Activated CD8-positive, alpha-beta memory T cell treated with anti-CD3 and anti-CD28 coated beads for 36 hours (primary cell): ENCODE results near the gene CNST. TPM values are rescaled to one million over a fixed set of nuclear protein-coding genes. Genes with fewer than 3 reads are reported as not detected.
"Not testable (repeated sequence)": the region's sequence is repeated elsewhere in the genome, so short reads cannot be mapped to it uniquely, and the experiment has no call there.

ENCODE experiments used
- CTCF ChIA-PET: fragments of 350-600 bp; sonication (Branson Sonifier 250); formaldehyde crosslinking; loops from one replicate; lab custom pipeline; 2021; ENCODE audit warnings: antibody characterized with exemption; lab: Charles Lee
- POLR2A ChIA-PET: fragments of 350-600 bp; sonication (Branson Sonifier 250); formaldehyde crosslinking; loops from one replicate; lab custom pipeline; 2021; ENCODE audit warnings: antibody characterized with exemption; lab: Charles Lee
- total RNA-seq, 2 experiments: library from RNA; stranded (reverse); gene quantifications; one replicate each; pipeline ENCODE4 v1.2.3, GENCODE V29; 2021

Gene CNST
- total RNA-seq, 2 experiments from 2014 or later = 26.5 to 26.6 TPM

DNA sequence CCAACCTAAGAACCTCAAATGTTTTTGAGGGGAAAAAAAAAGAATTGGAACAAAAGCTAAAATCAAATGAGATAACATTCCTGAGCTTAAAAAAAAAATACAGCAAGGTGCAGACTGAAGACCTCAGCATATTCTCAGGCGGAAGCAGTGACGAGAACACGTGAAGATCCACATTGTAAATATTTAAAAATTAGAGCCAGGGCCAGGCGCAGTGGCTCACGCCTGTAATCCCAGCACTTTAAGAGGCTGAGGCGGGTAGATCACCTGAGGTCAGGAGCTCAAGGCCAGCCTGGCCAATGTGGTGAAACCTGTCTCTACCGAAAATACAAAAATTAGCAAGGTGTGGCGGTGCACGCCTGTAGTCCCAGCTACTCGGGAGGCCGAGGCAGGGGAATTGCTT, 15.9 kb upstream of the CNST start:
- CTCF ChIA-PET = interaction anchor here (1.2 kb wide), 1 partner anchor 17 kb away, joined by 3 read pairs; no protein-coding TSS in a partner anchor

DNA sequence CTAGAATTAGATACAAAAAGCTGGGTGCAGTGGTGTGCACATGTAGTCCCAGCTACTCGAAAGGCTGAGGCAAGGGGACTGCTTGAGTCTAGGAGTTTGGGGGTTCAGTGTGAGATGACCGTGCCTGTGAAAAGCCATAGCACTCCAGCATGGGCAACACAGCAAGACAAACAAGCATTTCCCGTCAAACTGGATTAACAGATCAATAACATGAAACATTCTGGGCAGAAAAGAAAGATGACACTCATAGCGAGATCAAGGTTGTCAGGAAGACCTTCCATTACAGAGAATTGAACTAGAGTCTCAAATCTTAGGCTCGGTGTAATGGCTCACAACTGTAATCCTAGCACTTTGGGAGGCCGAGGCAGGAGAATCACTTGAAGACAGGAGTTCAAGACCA, 14.1 kb upstream of the CNST start:
- ChIA-PET POLR2A (no interaction called here), CTCF (no interaction called here)

More for the DNA sequence above, 15.9 kb upstream of the CNST start:
- POLR2A ChIA-PET = no interaction called here

DNA sequence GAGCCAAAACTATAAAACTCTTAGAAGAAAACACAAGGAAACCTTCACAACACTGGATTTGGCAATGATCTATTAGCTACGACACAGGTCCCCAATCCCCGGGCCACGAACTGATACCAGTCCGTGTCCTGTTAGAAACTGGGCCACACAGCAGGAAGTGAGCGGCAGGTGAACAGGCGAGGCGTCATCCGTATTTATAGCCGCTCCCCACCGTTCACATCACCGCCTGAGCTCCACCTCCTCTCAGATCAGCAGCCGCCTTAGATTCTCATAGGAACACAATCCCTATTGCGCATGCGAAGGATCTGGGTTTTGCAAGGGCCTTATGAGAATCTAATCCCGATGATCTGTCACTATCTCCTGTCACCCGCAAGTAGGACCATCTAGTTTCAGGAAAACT, 12.1 kb upstream of the CNST start:
- ChIA-PET CTCF (no interaction called here), POLR2A (no interaction called here)

DNA sequence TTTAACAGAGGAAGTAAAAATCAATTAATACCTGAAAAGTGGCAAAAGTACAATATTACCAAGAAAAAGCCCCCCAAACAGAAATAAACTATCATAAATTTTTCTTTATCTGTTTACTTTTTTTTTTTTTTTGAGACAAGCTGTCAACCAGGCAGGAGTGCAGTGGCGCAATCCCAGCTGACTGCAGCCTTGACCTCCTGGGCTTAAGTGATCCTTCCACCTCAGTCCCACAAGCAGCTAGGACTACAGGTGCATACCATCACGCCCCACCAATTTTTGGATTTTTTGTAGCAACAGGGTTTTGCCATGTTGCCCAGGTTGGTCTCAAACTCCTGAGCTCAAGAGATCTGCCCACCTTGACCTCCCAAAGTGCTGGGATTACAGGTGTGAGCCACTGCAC, 8.2 kb upstream of the CNST start:
- ChIA-PET POLR2A (interaction anchor here (0.6 kb wide), 1 partner anchor 12 kb away, joined by 3 read pairs; no protein-coding TSS in a partner anchor), CTCF (no interaction called here)

DNA sequence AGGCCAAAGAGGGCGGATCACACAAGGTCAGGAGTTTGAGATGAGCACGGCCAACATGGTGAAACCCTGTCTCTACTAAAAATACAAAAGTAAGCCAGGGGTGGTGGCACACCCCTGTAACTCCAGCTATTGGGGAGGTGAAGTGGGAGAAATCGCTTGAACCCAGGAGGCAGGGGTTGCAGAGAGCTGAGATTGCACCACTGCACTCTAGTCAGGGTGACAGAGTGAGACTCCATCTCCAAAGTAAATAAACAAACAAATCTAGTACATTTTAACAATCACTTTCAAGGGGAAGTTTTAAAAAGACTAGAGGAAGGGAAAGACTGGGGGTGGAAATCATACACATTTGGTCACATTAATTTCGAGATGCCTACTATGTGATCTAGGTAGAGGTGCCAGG, 6.9 kb upstream of the CNST start:
- POLR2A ChIA-PET = no interaction called here
- CTCF ChIA-PET = no interaction called here

DNA sequence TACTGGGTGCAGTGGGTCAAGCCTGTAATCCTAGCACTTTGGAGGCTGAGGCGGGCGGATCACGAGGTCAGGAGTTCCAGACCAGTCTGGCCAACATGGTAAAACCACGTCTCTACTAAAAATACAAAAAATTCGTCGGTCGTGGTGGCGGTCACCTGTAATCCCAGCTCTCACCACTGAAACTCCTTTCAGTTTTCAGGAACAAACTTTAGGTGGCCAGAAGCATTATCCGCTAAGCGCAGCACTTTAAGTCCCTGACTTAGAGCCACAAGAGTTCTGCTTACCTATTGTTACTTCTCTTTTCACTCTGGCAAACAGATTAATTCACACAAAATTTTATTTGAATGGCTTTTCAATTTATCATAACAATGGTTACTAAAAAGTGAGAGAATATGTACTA, 5.4 kb upstream of the CNST start:
- POLR2A ChIA-PET = interaction anchor here (0.5 kb wide), 1 partner anchor 805 kb away, joined by 3 read pairs; no protein-coding TSS in a partner anchor
- CTCF ChIA-PET = not testable (repeated sequence)

DNA sequence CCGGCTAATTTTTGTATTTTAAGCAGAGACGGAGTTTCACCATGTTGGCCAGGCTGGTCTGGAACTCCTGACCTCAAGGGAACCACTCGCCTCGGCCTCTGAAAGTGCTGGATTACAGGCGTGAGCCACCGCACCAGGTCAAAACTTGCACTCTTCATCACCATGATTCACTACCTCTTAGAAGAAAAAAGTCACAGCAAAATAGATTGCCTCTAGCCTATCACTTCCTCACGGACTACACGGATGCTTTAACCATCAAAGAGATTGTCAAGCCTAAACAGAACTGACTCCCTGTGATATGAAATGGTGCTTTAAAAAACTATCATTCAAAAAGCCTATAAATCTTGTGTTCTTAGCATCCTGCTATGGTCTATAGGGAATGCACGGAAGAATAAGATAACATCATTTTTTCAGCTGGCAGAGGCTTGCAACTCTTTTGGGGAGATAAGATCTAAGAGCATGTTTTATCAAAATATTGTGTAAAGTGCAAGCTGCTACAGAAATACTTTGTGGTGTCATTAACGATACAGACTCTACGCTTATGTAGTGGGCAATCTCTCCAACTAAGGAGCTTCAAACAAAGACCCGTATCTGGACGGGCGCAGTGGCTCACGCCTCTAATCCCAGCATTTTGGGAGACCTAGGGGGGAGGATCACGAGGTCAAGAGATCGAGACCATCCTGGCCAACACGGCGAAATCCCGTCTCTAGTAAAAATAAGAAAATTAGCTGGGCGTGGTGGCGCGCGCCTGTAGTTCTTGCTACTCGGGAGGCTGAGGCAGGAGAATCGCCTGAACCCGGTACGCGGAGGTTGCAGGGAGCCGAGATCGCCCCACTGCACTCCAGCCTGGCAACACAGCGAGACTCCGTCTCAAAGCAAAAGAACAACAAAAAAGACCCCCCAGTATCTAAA, 1.2 kb upstream of the CNST start:
- POLR2A ChIA-PET = interaction anchor here (0.6 to 1.0 kb wide), 3 partner anchors 58 to 826 kb away, joined by 3 to 4 read pairs (median 3); partner anchors contain the start of gene SMYD3
- CTCF ChIA-PET = interaction anchor here (0.9 to 1.5 kb wide), 2 partner anchors 65 to 67 kb away, joined by 3 read pairs; no protein-coding TSS in a partner anchor

DNA sequence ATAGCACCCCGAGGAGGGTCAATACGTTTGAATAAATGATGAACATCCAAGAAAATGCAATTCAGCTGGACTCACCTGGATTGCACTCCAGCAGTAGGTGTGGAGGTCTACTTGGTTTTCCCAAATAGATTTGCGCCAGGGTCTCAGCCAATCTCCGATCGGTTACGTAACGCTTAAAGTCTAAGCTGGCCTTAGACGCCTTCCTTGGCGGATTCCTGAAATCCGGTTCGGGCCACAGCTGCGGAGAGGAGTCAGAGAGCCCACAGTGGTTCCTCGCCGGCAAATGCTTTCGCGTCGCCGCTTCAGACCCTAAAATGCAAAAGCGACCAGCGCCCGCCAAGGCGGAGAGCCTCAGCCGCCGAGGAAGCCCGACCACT, 517 bp upstream of the CNST start:
- ChIA-PET CTCF (interaction anchor here (0.9 to 1.5 kb wide), 2 partner anchors 65 to 67 kb away, joined by 3 read pairs; no protein-coding TSS in a partner anchor), POLR2A (interaction anchor here (0.7 to 1.3 kb wide), 4 partner anchors 36 to 60 kb away, joined by 3 to 4 read pairs (median 3); partner anchors contain the start of gene SMYD3)

DNA sequence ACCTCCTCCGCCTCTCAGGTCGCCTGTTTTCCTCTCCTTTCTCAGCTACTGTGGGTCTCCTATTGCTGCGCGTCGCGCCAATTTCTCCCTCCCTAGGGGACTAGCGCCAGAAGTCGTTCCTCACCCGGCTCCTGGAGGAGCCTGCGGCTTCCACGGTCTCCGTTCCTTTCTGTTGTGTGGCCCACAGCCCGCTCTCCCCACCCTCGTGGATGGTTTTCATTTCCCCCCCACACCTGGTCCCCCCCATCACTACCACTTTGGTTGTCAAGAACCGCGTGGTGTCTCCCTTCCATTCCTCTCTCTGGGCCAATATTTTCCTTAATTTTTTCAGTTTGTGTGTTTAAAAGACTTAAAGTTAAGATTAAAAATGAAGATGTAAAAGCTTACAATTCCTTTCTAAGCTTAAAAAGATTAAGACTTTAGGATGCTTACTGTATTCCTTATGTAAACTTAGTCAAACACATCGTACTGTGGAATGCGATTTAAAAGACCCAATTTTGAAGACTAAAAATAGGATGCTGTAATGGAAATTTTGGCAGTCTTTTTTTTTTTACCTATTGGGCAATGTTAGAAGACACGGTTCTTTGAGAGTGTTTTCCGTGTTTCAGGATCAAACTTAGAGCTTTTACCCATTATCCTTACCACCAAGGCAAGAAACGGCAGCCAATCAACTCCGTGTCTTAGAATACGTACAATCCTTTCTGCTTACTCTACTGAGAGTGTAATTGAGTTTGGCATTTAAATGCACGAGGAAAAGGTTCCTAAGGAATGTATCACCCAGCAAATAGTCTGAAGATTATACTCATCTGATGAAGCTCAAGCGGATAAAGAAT, 773 bp downstream of the CNST start:
- ChIA-PET POLR2A (interaction anchor here (0.6 to 1.5 kb wide), 4 partner anchors 35 to 157 kb away, joined by 3 to 5 read pairs (median 4); partner anchors contain the start of genes SCCPDH and SMYD3), CTCF (interaction anchor here (0.8 to 1.2 kb wide), 3 partner anchors 11 to 60 kb away, joined by 3 read pairs; partner anchors contain the start of gene SMYD3)

DNA sequence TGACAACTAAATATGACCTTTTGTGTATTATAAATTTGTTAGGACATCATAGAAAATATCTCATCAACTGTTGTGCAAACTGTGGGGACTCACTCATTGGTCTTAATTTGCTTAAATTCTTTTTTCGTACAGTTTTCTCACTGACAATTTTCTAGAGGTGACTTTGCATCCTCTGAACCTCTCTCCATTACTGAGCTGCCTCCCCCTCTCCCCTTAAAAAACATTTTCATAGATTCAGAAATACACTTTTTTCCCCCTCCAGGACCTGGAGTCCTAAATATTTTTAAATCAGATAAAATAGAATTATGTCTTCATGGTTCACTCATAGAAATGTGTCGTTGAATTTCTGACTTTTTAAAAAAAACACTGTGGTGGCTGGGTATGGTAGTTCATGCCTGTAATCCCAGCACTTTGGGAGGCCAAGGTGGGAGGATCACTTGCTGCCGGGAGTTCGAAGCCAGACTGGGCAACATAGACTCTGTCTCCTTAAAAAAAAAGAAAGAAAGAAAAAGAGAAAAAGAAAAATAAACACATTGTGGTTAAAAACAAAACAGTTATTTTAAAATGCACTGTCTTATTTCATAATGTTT, 1.5 kb downstream of the CNST start:
- ChIA-PET POLR2A (interaction anchor here (0.6 to 1.5 kb wide), 3 partner anchors 61 to 157 kb away, joined by 3 to 5 read pairs (median 4); partner anchors contain the start of genes SCCPDH and SMYD3), CTCF (interaction anchor here (0.8 to 0.9 kb wide), 2 partner anchors 10 to 17 kb away, joined by 3 read pairs; no protein-coding TSS in a partner anchor)

DNA sequence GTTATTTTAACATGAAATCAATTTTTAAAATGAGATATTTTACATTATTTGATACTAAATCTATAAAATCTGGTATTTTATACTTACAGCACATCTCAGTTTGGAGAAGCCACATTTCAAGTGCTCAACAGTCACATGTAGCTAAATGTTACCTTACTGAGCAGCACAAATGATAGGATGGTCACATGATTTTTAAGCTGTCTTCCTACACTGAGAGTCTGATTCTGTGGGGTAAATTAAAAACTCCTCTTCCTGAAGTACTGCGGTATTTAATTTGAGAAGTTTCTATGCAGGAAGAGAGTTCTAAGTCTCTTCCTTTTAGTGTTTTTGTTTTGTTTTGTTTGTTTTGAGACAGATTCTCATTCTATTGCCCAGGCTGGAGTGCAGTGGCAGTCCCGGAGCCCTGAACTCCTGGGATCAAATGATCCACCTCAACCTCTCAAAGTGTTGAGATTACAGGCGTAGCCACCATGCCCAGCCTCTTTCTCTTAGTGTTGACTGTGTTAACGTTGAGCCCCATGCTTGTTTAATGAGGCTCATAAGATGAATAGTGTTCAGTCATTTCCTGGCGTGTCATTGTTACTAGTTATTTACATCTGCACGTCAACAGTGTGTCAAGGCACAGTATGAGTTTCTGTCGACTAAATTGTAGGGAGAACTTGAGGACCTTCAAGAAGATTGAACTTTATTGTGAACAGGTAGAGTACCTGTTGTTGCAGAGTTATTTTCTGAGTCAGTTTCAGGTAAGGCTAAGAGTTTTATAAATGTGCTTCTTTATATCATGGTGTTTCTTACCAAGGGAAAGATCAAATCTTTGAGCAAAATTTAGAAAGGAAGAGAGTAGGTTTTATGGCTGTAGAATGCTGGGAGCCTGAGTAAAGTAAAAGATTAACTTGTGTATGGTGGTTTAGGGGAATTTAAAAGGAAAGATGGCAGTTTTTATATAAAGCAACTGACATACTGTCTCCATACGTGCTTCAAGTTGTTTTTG, 3.3 kb downstream of the CNST start:
- ChIA-PET CTCF (no interaction called here), POLR2A (no interaction called here)

DNA sequence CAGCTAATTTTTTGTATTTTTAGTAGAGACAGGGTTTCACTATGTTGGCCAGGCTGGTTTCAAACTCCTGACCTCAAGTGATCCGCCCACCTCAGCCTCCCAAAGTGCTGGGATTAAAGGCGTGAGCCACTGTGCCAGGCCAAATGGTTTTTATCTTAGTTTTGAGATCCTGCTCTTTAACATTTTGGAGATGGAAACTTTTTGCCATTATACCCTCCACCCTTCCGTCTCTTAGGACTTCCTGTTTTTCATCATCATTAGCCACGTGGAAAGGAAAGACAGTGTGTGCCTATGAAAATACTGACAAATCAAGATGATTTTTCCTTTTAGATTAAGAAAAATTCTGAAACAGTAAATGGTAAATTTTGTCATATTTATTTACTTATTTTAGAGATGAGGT, 5.1 kb downstream of the CNST start:
- POLR2A ChIA-PET, CTCF ChIA-PET: not testable (repeated sequence)

DNA sequence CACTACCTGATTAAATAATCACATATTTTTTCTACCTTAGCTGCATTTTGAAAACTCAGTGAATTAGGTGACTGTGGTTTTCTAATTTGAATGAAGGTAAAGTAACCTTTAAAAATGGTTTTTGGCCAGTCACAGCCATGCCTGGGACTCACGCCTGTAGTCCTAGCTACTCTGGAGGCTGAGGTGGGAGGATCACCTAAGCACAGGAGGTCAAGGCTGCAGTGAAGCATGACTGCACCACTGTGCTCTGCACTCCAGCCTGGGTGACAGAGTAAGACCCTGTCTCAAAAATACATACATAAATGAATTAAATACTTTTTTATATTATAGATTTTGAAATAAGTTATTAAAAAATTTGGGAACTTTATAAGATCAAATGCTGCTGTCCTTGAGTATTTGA, 5.7 kb downstream of the CNST start:
- CTCF ChIA-PET = no interaction called here
- POLR2A ChIA-PET = no interaction called here

DNA sequence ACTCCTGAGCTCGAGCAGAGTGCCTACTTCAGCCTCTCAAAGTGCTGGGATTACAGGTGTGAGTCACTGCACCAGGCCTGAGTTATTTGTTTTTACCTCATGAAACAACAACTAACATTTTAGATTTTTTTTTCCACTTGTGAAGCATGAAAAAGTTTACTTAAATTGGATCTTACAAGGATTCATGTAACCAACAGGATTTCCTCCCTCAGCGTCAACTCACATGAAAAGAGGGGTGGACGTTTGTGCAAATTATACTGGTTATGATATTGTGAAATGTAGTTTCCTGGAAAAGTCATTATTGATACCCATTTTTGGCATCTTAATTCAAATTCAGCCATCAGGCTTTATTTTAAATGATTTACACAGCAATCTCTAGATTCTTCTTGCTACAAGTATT, 6.5 kb downstream of the CNST start:
- POLR2A ChIA-PET = no interaction called here
- CTCF ChIA-PET = no interaction called here

DNA sequence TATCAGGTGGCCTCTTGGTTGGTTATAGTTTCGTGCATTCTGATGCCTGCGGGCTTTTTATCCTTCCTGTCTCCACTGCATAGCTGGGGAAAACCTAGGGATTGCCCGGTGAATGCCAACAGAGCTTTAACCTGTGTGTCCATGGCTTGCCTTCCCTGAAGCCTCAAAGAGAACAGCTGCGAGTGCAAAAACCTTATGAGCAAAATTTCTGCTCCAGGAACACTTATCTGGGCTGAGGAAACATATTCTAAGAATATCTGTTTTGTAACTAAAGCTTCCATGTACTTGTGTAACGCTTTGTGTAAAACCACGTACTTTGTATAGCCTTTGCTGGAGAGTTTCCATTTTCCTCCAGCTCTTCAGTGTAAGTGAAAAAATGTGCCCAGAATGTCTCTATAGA, 7.2 kb downstream of the CNST start:
- ChIA-PET CTCF (interaction anchor here (0.9 kb wide), 1 partner anchor 35 kb away, joined by 4 read pairs; no protein-coding TSS in a partner anchor), POLR2A (no interaction called here)

DNA sequence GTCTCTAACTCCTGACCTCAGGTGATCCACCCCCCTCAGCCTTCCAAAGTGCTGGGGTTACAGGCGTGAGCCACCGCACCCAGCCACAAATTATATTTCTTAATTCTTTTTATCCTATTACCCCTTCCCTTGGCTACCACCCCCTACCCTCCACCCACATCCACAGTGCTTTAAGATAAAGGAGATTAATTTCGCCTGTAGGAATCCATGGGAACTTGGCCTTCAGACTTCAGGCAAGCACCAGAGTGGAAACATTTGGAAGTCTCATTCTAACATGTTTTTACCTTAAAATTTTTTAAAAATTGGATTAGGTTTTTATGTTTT, 10.4 kb downstream of the CNST start:
- CTCF ChIA-PET = no interaction called here
- POLR2A ChIA-PET = no interaction called here

DNA sequence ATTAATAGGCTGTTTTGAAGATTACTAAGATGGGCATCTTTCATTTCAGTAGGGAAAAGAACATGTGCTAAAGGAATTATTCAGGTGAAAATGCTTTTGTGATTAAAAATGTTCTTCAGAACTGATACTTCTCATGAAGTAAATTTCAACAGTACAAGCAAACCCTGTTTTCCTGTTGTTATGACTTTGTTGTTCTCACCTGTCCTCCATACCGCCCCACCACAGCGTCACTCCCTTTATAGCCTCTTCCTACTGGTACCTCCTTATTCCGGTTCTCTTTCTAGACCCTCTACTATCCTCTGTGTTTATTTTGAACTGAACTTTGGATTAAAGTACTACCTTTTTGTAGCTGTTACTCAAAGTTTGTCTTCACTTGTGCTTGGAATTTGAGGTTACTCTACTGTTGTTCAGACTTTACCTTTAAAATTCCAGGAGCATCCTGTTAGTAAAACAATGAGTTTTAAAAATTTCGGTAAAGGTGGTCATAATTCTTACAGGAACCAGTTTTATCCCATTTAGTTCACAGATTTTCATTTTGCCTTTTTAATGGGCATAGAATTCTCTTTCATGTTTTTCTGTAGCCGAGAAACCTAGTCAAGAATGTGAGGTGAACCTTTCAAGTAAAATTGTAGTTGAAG, 10.9 kb downstream of the CNST start:
- ChIA-PET CTCF (no interaction called here), POLR2A (no interaction called here)
